ENCODE measurements around the gene GSG1L. TPM values are rescaled to one million over a fixed set of nuclear protein-coding genes. Genes with fewer than 3 reads are reported as not detected.

The GSG1L gene
- total RNA-seq, 1 donor from 2014 or later, result 1.6 TPM

- intact Hi-C loops (cut with DNase I), result no loop called here
- peaks cover 17% of the 10 kb centered on the region for H3K36me3 ChIP-seq
- no peaks in the 10 kb centered on the region for H3K4me1 ChIP-seq
- no peak overlapping the region for H3K27ac ChIP-seq
- DNase-seq (no peak), ATAC-seq (no peak)
- no peak overlapping the region for H3K4me3 ChIP-seq
- no peak for TF ChIP-seq CTCF (IDR thresholded peaks at IDR 0.05)
- no peaks in the 10 kb centered on the region for H3K9me3 ChIP-seq
- no peaks in the 10 kb centered on the region for H3K27me3 ChIP-seq
Measured at GRCh38 chr16:27758544-27758943, 305.0 kb downstream of the GSG1L start.

- H3K27me3 ChIP-seq, result no peaks in the 10 kb centered on the region
- H3K4me3 ChIP-seq, result no peak overlapping the region
- intact Hi-C loops (cut with DNase I), result no loop called here
- no peaks in the 10 kb centered on the region for H3K4me1 ChIP-seq
- H3K36me3 ChIP-seq, result peaks cover 4% of the 10 kb centered on the region
- TF ChIP-seq CTCF (IDR thresholded peaks at IDR 0.05), result no peak
- DNase-seq (no peak), ATAC-seq (no peak)
- no peaks in the 10 kb centered on the region for H3K9me3 ChIP-seq
- H3K27ac ChIP-seq, result no peak overlapping the region
Measured at GRCh38 chr16:27756206-27756970, 307.1 kb downstream of the GSG1L start.

GRCh38 chr16:27754788-27755690 is 308.5 kb downstream of the GSG1L start:
- intact Hi-C loops (cut with DNase I), result no loop called here
- peaks cover under 1% of the 10 kb centered on the region for H3K36me3 ChIP-seq
- DNase-seq, result no peak

GRCh38 chr16:27753563-27753962 is 310.0 kb downstream of the GSG1L start:
- Histone ChIP-seq H3K36me3 (peaks cover 5% of the 10 kb centered on the region), H3K27me3 (no peaks in the 10 kb centered on the region), H3K9me3 (no peaks in the 10 kb centered on the region), H3K4me3 (no peak overlapping the region), H3K27ac (no peak overlapping the region), H3K4me1 (no peaks in the 10 kb centered on the region)
- intact Hi-C loops (cut with DNase I), result no loop called here
- ATAC-seq, result no peak
- TF ChIP-seq CTCF (IDR thresholded peaks at IDR 0.05), result no peak
- no peak for DNase-seq

More at GRCh38 chr16:27754788-27755690, 308.5 kb downstream of the GSG1L start:
- H3K27ac ChIP-seq, result no peak overlapping the region
- no peaks in the 10 kb centered on the region for H3K9me3 ChIP-seq
- H3K4me1 ChIP-seq, result no peaks in the 10 kb centered on the region
- TF ChIP-seq CTCF (IDR thresholded peaks at IDR 0.05), result no peak
- no peaks in the 10 kb centered on the region for H3K27me3 ChIP-seq
- H3K4me3 ChIP-seq, result no peak overlapping the region
- no peak for ATAC-seq

- intact Hi-C loops (cut with DNase I), result no loop called here
- ATAC-seq, result no peak
- Histone ChIP-seq H3K4me3 (no peak overlapping the region), H3K36me3 (peaks cover 5% of the 10 kb centered on the region), H3K4me1 (no peaks in the 10 kb centered on the region), H3K27me3 (no peaks in the 10 kb centered on the region), H3K9me3 (no peaks in the 10 kb centered on the region), H3K27ac (no peak overlapping the region)
- TF ChIP-seq CTCF (IDR thresholded peaks at IDR 0.05), result no peak
- DNase-seq, result no peak
Measured at GRCh38 chr16:27752241-27752640, 311.3 kb downstream of the GSG1L start.

All from upper lobe of right lung (tissue), 1 donor.